Measurements from ENCODE around the gene ACTR3.

GRCh38 chr2:114006460-114006859 lies 116.6 kb downstream of the ACTR3 start:
- no peak for TF ChIP-seq MAX (IDR thresholded peaks at IDR 0.05)
- no peak for TF ChIP-seq CTCF (IDR thresholded peaks at IDR 0.05; ENCODE audit: low read depth, low read length, missing input control)
- TF ChIP-seq JUND (IDR thresholded peaks at IDR 0.05), result no peak
- no peak for TF ChIP-seq REST (IDR thresholded peaks at IDR 0.05)
- TF ChIP-seq SP1 (IDR thresholded peaks at IDR 0.05), result no peak
- no peak for TF ChIP-seq ATF3 (IDR thresholded peaks at IDR 0.05)
- TF ChIP-seq TAF1 (conservative IDR thresholded peaks at IDR 0.05), result no peak
- no peak for TF ChIP-seq YY1 (IDR thresholded peaks at IDR 0.05)
- TF ChIP-seq HNF4A (conservative IDR thresholded peaks at IDR 0.05), result no peak
- no peak for TF ChIP-seq GABPA (IDR thresholded peaks at IDR 0.05 in 1 of 2, conservative IDR thresholded peaks at IDR 0.05 in 1 of 2)
- TF ChIP-seq NR2F2 (IDR thresholded peaks at IDR 0.05), result no peak
- TF ChIP-seq FOXA1 (IDR thresholded peaks at IDR 0.05), result no peak
- TF ChIP-seq HNF4G (IDR thresholded peaks at IDR 0.05), result no peak

All from liver (tissue), 3 donors.